ENCODE results near the gene PARVG.

PARVG gene, protein sequence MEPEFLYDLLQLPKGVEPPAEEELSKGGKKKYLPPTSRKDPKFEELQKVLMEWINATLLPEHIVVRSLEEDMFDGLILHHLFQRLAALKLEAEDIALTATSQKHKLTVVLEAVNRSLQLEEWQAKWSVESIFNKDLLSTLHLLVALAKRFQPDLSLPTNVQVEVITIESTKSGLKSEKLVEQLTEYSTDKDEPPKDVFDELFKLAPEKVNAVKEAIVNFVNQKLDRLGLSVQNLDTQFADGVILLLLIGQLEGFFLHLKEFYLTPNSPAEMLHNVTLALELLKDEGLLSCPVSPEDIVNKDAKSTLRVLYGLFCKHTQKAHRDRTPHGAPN

DNA sequence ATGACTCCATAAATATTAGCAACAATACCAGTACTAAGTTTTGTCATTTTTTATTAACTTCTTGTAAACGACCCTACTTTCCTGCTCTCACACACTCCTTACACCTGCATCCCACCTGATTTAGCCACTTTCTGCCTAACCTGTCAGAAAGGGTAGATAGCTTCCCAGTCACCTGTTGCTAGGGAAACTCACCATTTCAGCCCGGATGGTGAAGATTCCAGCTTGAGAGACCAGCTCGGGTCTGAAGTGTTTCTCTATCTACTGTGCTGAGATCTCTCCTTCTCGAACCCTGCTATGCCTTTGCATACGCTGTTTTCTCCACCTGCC is at the start of gene PARVG:
PARVG (plus strand) TSS at position 220 of the 327 bp plus-strand sequence. CDS start 2,405 bp downstream, outside the sequence.
- DNase-seq: no peak

DNA sequence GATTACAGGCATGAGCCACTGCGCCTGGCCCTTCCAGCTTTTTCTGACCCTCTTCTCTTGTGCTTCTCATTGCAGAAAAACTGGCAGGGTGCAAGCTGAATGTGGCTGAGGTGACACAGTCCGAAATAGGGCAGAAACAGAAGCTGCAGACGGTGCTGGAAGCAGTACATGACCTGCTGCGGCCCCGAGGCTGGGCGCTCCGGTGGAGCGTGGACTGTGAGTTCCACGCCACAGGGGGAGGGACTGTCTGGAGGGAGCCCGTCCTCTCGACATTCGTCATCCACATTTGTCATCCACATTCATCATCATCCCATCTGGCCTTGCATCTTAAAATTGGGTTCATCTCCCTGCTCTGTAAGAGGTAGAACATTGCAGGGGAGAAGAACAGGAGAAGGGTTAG is 49.3 kb upstream of the PARVG start:
- no peak for DNase-seq

DNA sequence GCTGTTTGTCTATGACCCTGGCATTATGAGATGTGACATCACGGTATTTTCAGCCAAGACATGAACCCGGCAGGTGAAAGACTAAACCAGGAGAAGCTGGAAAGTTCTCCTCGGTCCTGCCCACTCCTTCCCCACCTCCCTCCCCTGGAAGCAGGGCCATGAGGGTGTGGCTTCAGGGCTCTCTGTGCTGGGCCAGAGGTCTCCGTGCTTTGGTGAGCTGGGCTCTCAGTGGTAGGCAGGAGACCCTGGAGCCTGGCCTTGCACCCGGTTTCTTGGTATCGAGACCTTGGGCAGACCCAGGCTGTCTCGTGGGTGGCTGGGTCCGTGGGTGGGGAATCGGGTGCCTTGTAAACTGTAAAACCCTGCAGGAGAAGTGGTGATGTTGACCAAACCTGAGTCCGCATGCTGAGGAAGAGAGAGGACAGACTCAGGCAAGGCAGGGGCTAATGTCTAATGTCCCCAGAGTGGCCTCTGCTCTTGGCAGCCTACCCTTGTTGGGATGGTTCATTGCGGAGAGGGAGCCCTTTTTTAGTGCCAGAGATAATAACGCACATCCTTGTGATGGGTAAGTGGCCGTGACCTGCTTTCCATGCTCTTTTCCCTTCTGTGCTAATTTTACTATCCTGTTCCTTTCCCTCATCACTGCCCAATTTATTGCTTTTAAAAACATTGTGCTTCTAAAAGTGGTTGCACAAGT is 48.6 kb upstream of the PARVG start:
- no peak for DNase-seq

DNA sequence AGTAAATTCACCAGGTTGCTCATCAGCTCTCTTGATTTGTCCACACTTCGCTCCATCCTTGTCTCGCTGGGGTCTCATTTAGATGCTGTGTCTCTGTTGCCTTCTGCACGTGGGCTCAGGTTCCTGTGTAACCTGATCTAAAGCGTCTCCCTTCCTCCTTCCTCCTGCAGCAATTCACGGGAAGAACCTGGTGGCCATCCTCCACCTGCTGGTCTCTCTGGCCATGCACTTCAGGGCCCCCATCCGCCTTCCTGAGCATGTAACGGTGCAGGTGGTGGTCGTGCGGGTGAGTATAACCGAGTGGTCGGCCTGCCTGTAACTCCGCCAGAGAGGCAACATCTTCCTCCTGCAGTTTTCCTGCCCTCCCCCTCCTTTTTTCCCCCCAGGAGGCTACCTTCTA is 48.0 kb upstream of the PARVG start:
- no peak for DNase-seq

DNA sequence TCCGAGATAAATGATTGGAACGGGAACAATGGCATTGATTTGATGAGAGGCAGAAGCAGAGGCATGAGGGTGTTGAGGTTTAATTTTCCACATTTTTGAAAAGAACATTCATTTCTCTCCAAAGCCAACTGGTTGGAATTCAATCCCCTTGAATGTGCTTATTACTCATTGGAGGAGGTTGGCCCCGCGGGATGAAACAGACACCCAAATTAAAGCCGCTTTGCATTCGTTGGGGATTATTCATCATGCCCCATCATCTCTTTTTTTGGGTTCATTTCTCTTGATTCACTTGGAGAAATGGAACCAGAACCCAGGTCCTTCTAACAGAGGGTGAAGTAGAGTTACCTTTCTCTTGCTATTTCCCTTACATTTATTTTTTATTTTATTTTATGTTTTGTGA is 47.6 kb upstream of the PARVG start:
- no peak for DNase-seq

DNA sequence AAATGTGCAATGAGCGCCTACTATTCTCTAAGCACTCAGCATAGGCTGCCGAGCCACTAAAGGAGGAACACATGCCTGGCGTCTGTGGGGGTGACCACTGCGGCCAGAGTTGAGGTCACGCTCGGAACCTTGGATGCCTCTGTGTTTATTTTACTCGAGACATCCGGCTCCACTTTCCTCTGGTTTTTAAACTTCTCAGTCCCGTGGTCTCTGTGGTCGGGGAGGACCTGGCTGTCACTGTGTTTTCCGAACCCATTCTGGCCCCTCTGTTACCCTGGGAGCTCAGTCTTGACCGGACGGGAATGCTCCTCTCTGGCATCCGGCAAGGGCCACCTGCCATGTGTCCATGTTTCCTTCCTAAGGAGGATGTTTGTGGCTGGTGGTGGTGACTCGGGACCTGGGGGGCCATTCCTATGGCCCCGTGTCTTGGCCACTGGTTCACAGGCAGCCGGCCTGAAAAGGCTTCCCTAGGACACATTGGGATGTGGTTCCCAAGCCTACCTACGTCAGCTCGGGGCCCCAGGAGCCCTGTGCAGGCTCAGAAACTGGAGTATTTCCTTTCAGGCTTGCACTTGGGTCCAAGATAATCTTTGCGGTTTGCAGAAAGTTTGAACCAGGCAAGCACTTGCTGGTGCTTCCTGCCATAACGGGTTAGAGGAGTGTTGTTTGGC is 46.7 kb upstream of the PARVG start:
- no peak for DNase-seq

DNA sequence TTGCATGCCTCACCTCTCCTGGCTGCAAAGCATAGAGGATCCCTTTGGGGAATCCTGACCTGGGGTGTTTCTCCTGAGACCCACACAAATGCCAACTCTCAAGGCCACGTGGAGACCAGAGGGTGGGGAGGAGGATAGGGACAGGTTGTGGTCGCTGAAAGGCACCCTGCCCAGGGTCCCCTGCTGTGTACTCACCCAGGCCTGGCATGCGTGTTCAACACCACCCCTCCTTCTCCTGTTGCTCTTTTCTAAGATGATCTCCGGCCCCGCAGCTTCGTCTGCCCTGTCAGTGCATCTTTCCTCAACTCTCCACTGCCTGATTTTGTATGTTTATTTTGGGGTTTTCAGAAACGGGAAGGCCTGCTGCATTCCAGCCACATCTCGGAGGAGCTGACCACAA is 44.6 kb upstream of the PARVG start:
- no peak for DNase-seq

DNA sequence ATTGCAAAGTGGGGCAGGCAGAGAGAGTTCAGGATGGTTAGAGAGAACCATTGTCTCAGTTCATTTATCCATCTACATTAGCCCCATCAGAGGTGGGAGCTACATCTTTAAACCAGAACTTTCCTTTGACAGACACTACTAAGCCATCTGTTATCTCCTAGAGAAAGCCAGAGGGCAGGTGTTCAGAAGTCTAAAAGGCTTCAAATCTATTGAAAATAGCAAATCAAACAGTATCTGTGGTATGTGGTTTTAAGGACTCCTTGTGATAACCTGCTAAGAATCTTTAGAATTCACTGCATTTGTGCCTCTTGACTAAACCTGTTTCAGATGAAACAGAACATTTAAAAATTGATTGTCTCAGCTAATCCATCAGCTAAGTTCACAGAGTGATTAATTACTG is 43.9 kb upstream of the PARVG start:
- DNase-seq: no peak

DNA sequence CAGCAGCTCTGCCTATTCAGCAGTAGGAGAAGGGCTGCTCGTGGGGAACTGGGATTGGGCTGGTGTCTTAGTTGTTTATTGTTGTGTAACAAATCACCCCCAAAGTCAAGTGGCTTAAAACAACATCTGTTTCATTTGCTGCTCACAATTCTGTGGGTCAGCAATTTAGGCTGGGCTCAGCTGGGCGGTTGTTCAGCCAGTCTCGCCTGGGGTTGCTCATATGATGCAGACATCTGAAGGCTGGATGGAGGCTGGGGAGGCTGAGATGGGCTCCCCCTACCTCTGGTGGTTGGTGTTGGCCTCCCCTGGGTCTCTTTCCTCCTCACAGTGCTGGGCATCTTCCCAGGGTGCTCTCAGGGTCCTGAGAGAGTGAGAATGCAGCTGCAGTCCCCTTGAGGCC is 43.3 kb upstream of the PARVG start:
- no peak for DNase-seq

DNA sequence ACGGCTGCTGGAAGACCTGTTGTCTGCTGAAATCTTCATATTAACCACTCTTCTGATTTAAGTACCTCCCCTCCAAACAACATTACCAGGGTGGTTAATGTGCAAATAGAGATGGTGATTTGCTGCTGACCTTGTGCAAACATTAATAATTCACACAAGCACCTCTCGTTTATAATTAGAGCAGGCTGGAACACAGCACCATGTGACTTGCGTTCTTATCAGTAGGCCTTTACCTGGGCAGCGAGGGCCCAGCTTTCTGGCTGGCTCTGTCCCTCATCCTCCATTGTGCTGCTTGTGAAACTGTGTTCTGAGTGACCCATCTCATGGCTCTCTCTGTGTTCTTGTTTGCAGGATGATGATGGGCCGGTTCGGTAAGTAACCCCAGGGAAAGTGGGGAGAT is 41.0 kb upstream of the PARVG start:
- DNase-seq: no peak

DNA sequence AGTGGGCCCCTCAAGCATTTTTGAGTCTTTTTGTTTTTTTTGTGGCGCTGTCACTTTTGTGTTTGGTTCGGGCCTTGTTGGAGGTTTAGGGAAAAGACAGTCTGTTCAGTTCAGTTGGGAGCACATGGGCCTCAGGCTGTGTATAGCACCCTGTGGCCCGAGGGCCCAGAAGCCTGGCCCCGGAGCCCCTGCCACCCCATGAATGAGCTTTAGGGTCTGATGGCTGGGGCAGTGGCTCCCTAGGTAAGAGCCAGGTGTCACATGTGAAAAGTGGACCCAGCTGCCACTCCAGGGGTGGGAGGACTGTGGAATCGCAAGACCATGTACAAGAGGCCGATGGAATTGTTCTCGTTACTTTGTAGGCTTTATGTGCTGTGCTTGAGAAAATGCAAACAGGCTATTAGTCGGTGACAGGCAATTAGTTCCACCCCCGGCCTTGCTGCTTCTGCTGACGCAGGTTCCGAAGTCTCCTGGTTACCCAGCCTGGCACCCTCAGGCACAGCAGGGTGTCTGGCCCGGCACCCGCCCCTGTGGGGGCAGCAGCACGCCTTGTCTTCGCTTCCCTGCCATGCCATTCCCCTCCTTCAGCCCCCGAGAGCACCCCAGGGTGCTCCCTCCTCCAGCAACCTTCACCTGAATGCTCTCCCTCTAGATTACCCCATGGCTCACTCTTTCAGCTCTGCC is 38.2 kb upstream of the PARVG start:
- DNase-seq: no peak

DNA sequence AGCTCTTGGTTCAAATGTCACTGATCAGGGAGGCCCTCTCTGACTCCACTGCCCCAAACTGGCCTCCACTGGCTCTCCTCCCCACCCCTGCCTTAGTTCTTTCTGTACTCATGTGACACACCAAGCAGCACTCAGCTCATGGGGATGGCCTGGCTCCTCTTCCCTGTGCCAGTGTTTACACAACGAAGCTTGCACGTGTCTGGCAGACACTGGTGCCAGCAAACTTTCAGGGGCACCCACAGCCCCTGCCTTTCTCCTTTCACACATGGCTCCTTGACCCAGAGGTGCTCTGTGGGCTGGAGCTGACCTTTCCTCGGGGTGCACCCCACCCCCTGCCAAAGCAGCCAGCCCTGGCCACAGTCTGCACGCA is 37.6 kb upstream of the PARVG start:
- DNase-seq: no peak

DNA sequence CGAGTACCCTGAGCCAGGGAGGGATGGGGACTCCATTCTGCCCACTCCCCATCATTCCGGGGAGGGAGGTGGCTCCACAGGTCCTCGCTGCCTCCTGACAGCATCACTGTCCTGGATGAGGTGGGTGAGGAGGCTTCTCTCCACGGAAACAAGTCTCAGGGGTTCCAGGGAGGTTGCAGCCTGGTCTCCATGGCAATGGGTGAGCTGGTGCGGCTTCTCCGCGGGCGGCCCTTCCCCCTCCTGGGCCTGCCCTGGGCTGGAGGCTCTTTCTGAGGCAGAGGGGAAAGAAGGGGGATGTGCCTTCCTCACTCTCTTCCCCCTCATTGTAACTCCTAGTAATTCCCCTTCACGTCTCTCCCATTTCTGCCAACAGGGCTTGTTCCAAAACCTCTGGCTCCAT is 37.1 kb upstream of the PARVG start:
- DNase-seq: no peak

DNA sequence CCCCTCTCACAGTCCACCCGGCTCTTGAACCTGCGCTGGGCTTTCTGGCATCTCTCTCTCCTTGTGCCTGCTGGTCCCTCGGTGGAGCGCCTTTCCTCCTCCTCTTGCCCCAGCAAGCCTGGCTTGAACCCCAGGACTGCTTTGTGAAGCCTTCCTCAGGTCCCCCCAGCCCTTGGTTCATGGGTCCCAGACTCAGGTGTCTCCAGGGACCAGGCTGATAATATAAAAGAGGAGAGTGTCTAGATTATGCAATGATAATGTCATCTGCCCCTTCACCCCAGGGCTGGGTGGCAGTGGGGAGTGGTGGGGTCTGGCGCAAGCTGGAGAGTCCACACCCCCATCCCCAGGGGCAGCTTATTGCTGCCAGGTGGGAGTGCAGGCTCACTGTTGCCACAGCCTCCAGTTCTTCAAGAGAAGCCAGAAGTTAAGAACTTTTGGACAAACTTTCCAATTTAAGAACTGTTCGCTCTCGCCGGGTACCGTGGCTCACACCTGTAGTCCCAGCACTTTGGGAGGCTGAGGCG is 36.6 kb upstream of the PARVG start:
- no peak for DNase-seq

DNA sequence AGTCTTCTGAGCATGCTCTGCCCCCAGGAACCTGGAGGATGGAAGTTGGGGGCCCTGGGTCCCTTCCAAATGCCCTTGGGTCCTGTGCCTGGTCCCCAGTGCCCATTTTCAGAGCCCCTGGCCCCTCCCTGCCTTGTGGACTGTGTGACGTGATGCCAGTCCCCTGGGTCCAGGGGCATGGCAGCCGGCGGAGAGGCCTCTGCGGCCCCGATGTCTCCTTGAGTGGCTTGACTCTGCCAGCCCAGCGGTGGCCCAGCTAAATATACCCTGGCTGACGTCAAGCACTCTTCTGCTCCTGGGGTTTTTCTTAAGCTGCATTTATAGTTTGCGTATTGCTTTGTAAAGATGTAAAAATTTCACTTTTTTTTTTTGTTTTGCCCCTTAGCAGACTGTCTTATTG is 35.2 kb upstream of the PARVG start:
- no peak for DNase-seq

DNA sequence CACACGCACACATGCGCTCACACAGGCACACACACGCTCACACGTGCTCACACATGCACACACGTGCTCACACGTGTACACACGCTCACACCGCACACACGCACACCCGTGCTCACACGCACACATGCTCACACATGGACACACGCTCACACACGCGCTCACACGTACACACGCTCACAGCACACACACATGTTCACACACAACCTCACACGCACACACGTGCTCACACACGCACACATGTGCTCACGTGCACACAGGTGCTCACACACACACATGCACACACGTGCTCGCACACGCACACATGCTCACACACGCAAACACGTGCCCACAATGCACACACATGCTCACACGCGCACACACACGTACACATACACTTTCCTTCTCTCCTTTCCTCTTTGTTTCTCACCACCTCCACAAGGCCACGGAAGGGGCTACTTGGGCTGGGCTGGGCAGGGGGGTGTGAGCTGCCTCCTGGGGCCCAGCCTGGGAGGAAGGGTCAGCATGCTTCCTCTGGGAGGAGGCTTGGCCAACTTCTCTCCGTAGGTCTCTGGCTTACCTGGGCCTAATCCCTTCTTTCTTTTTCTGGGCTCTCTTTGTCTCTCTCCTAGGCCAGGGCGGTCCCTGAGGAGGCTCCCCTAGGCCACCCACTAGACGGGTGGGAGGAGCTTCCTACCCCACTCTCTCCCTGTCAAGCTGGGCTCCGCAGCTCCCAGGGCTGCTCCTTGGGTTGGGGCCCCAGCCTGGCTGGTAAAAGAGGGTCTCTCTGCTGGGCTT is 34.5 kb upstream of the PARVG start:
- DNase-seq: no peak

DNA sequence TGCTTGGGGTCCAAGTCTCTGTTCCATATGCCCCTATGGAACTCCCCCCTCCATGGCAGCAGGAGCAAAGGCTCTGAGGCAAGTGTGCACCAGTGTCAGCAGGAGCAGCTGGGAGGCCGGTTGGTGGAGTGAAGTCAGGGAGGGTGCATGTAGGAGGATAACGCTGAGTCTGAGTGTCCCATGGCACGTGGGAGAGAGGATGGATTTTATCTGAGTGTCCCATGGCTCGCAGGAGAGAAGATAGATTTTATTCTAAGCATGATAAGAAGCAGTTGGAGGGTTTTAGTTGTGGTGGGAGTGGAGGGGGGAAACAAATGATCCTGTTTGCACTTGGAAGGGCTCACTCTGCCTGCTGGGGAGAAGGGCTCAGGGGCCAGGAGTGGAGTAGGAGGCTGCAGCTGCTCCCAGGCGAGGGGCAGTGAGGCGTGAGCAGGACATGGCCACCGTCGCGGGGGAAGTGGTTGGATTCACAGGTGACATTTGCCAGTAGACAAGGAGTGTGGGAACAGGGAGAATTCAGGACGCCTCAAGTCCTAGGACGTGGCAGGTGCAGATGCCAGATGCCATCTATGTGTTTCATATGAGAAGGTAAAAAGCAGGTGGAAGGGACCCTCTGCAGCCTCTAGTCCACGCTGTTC is 33.6 kb upstream of the PARVG start:
- DNase-seq: no peak

DNA sequence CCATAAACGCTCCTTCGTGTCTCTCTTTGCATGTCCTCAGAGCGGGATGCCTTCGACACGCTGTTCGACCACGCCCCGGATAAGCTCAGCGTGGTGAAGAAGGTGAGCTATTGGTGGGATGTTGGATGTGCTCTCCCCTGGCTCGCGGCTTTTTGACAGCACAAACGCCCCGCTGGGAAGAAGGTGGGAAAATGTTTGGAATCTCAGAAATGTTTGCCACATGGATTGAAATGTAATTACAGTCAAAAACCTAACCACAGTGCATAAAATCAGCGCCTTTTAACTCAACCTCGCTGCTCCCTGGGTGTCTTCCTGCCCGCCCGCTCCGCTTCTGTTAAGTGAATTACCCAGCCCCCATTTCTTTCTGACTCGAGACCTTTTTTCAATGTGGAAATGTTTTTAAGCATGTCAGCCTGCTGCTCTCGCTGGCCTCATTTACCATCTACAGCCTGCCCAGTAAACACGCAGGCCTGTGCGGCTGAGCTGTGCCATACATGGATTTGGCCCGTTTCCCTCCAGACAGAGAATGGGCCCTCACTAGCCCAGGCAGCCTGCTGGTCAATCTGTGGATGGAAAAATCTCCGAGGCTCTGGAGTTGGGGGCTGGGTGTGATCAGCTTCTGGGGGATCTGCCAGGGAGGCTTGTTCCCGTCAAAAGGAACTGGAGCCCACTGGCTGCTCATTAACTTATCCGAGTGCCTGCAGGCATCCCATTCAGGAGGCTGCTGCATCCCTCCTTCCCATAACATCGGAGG is 32.7 kb upstream of the PARVG start:
- no peak for DNase-seq

DNA sequence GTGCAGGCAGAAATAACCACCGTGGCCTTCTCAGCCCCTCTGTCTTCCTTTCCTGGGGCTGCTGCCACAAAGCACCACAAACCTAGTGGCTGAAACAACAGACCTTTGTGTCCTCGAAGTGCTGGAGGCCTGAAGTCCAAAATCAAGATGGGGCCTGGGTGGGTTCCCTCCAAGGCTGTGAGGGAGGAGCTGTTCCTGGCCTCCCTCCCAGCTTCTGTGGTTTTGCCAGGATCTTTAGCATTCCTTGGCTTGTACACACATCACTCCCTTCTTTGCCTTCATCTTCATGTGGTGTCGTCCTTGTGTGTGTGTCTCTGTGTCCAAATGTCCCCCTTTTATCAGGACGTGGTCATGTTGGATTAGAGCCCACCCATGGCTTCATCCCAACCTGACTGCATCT is 29.0 kb upstream of the PARVG start:
- no peak for DNase-seq

DNA sequence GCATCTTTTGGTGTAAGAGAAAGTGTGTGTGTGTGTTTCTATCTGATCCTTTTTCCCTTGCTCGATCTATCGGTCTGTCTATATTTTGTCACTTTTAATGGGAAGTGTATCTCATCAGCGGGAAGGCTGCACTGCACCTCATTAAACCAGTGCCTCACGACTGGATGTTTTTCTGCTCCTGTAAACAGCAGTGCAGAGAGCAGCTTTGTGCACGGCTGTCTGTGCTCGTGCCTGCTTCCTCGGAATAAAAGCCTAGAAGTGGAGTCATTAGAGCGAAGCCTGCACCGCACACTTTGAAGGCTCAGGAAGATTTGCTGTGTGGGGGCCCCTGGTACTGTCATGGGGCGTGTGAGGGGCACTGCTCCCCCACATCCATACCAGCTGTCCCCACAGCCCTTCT is 27.0 kb upstream of the PARVG start:
- DNase-seq: no peak

DNA sequence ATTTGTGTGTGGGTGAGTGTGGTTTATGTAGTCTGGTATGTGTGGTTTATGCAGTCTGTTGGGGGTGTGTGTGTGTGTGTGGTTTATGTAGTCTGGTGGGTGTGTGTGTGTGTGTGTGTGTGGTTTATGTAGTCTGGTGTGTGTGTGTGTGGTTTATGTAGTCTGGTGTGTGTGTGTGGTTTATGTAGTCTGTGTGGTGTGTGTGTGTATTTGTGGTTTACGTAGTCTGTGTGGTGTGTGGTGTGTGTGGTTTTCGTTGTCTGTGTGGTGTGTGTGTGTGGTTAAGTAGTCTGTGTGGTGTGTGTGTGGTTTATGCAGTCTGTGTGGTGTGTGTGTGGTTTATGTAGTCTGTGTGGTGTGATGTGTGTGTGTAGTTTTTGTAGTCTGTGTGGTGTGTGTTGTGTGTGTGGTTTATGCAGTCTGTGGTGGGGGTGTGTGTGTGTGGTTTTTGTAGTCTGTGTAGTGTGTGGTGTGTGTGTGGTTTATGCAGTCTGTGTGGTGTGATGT is 26.2 kb upstream of the PARVG start:
- DNase-seq: no peak
